ENCODE measurements around the gene EDDM13.
"Not testable (repeated sequence)": the region's sequence is repeated elsewhere in the genome, so short reads cannot be mapped to it uniquely, and the experiment has no call there.

Gene EDDM13, protein sequence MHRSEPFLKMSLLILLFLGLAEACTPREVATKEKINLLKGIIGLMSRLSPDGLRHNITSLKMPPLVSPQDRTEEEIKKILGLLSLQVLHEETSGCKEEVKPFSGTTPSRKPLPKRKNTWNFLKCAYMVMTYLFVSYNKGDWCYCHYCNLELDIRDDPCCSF

DNA sequence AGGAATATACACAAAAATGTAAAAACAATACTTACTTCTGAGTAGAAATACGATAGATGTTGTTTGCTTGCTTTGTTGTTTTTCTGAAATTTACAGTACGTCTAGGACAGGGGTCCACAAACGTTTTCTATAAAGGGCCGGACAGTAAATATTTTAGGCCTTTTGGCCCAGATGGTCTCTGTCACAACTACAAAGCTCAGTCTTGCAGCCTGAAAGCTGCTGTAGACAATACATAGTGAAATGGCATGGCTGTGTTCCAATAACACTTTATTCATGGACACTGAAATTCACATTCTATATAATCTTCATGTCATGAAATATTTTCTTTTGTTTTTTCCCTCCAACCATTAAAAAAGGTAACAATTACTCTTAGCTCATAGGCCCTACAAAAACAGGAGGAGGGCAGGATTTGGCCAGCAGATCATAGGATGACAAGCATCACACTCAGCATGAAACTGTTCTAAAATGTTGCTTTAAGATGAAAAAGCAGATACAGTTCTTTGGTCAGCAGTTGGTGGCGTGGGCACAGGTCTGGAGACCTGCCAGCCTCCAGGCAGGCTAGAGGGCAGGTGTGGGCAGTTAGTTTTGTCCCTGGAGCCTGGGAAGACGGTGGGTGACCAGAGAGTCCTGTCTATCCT, at the start of gene EDDM13:
EDDM13 (plus strand) TSS at position 588 of the 638 bp plus-strand sequence. CDS start 87 bp downstream, outside the sequence.
- DNase-seq (ENCODE audit: low read depth in 2 of 2, low spot score in 1 of 2) = no peak

DNA sequence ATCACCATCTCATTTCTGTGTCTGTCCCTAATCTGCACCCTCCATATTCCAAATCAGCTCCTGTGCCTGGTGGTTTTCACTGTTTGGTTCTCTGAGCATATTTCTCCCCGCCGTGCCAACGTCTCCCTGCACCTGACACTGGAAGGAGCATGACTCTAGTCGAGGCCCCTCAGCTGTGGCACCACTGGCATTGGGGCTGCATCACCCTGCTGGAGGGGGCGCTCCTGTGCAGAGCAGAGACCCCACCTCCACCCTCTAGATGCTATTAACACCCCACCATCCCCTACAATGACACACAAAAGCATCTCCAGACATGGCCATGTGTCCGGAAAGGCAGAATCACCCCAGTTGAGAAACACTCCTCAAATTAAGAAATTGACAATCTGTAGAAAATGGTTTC, 49.6 kb upstream of the EDDM13 start:
- no peak for DNase-seq (ENCODE audit: low read depth in 2 of 2, low spot score in 1 of 2)

- DNase-seq (ENCODE audit: low read depth in 2 of 2, low spot score in 1 of 2) = no peak
Observed at GRCh38 chr19:56223481-56223880, 49.1 kb upstream of the EDDM13 start.

DNA sequence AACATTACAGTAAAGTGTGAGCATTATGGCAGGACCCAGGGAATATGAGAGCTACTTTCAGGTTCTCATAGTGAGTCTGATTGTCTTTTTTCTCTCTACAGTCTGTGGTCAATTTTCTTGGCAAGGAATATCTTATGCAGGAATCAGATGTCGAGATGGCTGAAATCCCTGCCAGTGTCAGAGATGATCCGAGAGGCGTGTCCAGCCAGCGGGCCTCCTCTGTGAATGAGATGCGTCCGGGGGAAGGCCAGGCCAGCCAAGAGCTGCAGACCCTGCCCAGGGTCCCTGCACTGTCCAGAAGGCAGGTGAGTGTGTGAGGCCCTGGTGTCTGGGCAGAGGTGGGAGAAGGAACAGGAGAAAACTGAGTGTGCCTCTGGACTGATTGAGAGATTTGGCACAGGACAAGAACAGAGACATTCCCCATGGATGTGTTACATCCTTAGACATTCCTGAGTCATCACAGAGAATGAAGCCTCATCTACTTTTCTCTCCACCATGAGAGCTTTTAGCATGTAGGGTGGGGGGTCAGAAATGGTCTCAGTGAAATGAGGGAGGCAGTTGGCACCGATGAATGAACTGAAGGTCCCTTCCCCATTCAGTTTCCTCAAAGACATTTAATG, 27.3 kb upstream of the EDDM13 start:
- DNase-seq (ENCODE audit: low read depth in 2 of 2, low spot score in 1 of 2) = no peak

DNA sequence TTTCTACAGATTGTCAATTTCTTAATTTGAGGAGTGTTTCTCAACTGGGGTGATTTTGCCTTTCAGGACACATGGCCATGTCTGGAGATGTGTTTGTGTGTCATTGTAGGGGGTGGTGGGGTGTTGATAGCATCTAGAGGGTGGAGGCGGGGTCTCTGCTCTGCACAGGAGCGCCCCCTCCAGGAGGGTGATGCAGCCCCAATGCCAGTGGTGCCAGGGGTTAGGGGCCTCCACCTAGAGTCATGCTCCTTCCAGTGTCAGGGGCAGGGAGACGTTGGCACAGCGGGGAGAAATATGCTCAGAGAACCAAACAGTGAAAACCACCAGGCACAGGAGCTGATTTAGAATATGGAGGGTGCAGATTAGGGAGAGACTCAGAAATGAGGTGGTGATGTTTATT, 26.8 kb upstream of the EDDM13 start:
- DNase-seq (ENCODE audit: low read depth in 2 of 2, low spot score in 1 of 2) = not testable (repeated sequence)

DNA sequence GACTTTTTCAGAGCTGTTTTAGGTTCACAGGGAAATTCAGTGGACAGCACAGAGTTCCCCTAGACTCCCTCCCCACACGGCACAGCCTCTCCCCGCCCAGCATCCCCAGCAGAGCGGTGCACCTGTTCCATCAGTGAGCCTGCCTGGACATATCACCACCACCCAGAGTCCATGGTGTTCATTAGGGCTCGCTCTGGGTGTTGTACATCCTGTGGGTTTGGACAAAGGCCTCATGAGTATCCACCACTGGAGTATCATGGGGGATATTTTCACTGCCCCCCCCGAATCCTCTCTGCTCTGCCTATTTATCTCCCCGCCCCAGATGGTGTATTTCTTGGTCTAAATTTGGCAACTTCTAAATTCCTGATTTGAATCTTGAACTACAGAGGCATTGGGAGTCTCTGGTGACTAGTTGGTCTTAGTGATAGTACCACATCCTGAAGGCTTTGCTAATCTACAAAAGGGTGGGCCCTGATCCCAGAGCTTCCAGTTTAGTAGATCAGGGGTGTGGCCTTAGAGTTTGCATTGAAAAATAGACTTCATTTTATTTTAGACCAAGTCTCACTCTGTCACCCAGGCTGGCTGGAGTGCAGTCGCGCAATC, 23.7 kb upstream of the EDDM13 start:
- DNase-seq (ENCODE audit: low read depth in 2 of 2, low spot score in 1 of 2) = not testable (repeated sequence)

GRCh38 chr19:56252699-56253422, 19.7 kb upstream of the EDDM13 start:
- peak; percentile 37 to 38 for DNase-seq (ENCODE audit: low read depth in 2 of 2, low spot score in 1 of 2)

GRCh38 chr19:56253737-56254136, 18.8 kb upstream of the EDDM13 start:
- no peak for DNase-seq (ENCODE audit: low read depth in 2 of 2, low spot score in 1 of 2)

DNA sequence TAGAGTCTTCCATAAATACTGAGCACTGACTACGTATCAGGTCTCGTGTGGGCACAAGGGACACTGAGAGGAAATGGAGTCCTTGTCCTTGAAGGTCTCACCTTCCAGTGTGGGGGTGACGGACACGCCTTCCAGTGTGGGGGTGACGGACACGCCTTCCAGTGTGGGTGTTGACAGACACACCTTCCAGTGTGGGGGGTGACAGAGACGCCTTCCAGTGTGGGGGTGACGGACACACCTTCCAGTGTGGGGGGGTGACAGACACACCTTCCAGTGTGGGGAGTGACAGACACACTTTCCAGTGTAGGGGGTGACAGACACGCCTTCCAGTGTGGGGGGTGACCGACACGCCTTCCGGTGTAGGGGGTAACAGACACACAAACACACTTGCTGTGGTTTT, 14.3 kb upstream of the EDDM13 start:
- DNase-seq (ENCODE audit: low read depth in 2 of 2, low spot score in 1 of 2) = no peak

DNA sequence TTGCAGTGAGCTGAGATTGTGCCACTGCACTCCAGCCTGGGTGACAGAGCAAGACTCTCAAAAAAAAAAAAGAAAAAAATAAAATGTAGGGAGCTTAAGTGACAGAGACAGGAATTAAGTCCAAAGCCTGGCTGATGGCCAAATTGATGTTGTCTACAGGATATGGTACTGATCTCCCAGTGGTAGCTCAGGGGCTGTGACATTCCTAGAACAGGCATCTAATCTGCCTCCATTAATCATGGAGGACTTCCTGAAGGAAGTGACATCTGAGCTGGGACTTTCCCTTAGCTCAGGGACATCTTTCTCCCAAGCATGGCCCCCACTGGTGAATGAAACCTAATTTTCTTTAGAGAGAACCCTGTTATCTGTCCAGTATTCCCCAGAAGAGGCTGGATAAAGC, 11.4 kb upstream of the EDDM13 start:
- DNase-seq (ENCODE audit: low read depth in 2 of 2, low spot score in 1 of 2) = no peak

DNA sequence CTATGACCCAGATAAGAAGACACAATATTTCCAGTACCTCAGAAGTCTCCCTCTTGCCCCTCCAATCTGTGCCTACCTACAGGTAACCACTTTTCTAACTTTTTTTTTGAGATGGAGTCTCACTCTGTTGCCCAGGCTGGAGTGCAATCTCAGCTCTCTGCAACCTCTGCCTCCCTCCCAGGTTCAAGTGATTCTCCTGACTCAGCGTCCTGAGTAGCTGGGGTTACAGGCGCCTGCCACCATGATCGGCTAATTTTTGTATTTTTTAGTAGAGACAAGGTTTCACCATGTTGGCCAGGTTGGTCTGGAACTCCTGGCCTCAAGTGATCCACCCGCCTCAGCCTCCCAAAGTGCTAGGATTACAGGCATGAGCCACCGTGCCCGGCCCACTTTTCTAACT, 10.6 kb upstream of the EDDM13 start:
- DNase-seq (ENCODE audit: low read depth in 2 of 2, low spot score in 1 of 2) = not testable (repeated sequence)

DNA sequence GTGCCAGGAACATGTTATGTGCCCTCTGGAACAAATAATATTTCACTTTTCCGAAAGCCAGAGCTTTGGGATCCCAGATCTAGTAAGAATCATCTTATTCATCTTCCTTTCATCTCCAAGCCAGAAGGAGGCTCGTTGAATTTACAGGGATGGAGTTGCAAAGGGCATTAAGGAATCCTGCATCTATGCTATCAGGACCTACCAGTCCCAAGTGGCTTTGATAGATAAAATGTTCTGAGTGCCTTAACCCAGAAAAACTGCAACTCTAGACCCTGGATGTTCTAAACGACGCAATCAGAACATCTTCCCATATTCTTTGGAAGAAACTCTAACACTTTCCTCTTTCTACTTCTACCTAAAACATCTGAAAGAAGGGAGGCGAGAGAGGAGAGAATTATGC, 9.2 kb upstream of the EDDM13 start:
- DNase-seq (ENCODE audit: low read depth in 2 of 2, low spot score in 1 of 2) = no peak

- DNase-seq (ENCODE audit: low read depth in 2 of 2, low spot score in 1 of 2) = no peak
Observed at GRCh38 chr19:56266051-56266450, 6.5 kb upstream of the EDDM13 start.

- no peak for DNase-seq (ENCODE audit: low read depth in 2 of 2, low spot score in 1 of 2)
Observed at GRCh38 chr19:56269348-56269747, 3.2 kb upstream of the EDDM13 start.

DNA sequence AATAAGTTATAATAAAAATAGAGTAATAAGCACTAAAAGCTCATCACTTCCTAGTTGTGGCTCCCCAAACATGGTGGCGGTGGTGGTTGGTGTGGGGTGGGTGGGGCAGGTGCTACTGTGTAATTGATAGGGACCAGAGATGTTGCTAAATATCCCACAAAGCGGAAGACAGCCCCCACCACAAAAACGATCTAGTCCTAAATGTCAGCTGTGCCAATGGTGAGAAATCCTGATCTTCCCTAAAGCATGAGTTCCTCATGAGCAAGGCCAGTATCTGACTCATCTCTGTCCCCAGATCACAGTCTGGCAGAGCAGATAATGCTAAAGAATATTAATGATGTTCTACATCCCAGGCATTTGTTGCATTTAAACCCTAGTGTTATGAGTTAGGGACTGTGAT, 1.9 kb upstream of the EDDM13 start:
- DNase-seq (ENCODE audit: low read depth in 2 of 2, low spot score in 1 of 2) = no peak

DNA sequence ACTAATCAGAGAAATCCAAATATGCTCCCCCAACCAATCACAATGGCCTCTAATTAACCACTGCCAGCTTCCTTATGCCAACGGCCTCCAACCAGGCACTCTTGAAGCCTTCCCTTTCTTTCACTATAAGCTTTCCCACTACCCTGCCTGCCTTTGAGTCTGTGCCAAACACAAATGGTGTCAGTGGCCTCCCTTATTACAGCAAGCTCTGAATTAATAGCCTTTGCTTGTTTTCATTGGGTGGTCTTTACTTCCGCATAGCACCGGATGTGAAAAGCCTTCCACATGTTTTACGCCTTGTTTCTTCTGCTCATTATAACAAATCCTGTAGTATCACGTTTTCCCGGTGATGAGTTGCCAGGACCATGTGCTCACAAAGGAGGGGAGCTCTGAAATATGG, 1.4 kb upstream of the EDDM13 start:
- DNase-seq (ENCODE audit: low read depth in 2 of 2, low spot score in 1 of 2) = no peak

DNA sequence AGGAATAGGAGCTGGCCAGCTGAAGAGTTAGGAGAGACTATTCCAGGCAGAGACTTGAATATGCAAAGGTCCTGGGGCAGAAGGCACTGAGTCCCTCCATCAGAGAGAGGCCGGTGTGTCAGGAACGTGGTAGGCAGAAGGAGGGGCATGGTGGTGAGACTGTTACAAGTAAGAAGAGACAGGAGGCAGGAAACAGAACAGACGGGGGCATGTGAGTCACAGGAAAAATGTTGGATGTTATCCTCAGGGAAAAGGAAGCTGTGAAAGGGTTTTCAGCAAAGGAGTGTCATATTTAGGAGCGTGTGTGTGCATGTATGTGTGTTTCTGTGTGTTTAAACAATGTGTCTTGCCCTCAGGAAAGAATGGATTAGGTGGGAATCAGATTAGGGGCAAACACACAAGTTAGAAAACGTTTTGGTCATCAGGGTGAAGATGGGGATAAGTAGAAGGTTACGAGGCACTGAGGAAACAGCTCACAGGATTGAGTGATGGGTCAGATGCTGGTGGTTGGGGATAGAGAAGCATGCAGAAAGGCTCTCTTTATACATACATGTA, 1.1 kb downstream of the EDDM13 start:
- no peak for DNase-seq (ENCODE audit: low read depth in 2 of 2, low spot score in 1 of 2)

DNA sequence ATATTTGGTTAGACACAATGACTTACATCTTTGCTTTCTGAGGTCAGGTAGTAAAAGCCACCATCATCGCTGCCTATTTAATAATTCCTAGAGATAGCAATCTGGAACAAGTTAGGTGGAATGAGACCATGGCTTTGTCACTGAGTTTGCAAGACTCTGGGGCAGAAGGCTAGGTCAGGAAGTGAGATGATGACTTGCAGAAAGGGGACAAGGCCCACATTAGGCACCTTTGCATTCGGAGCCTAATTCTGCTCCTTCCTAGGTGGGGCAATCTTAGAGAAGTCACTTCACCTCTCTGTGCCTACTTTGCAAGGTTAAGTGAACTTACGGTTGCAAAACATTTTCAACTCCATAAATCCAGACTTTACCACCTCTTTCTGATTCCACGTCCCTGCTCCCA, 10.3 kb downstream of the EDDM13 start:
- DNase-seq (ENCODE audit: low read depth in 2 of 2, low spot score in 1 of 2) = no peak

DNA sequence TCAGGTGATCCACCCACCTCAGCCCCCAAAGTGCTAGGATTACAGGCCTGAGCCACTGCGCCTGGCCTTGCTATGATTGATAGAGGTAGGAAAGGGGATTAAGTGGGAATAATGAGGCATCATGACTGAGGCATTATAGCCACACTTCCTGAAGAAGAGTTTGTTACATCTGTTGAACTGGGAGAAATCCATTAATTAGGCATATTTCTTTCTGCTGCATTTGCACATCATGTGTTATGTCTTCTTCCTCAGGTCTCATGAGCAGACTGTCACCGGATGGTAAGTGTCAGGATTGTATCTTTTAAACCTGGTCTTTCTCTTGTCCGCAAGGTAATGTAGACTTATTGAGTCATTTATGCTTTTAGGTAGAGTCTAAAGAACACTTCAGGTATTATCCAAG, 12.2 kb downstream of the EDDM13 start:
- DNase-seq (ENCODE audit: low read depth in 2 of 2, low spot score in 1 of 2) = no peak

- no peak for DNase-seq (ENCODE audit: low read depth in 2 of 2, low spot score in 1 of 2)
Observed at GRCh38 chr19:56290104-56290503, 17.6 kb downstream of the EDDM13 start.

DNA sequence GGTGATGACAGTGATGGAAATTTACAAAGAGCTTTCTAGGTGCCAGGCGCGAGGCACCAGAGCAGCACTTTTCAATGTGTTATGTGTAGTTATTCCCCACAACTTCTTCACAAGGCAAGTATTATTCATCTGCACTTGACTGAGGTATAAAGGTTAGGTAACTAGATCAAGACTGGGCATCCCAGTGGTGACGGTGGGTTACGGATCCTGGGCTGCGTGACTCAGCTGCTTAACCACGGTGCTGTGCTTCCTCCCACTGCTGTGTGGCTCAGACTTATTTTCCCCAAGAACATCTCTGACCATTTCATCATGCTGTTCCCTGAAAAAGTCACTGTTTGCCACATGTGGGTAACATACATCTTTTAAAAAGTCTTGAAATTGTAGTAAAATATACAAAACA, 19.3 kb downstream of the EDDM13 start:
- no peak for DNase-seq (ENCODE audit: low read depth in 2 of 2, low spot score in 1 of 2)
